ENCODE measurements around the gene VBP1. TPM values are rescaled to one million over a fixed set of nuclear protein-coding genes. Genes with fewer than 3 reads are reported as not detected.

The VBP1 gene
- polyA plus RNA-seq, 3 donors = 9.4 to 65.9 (median 61.1) TPM

DNA sequence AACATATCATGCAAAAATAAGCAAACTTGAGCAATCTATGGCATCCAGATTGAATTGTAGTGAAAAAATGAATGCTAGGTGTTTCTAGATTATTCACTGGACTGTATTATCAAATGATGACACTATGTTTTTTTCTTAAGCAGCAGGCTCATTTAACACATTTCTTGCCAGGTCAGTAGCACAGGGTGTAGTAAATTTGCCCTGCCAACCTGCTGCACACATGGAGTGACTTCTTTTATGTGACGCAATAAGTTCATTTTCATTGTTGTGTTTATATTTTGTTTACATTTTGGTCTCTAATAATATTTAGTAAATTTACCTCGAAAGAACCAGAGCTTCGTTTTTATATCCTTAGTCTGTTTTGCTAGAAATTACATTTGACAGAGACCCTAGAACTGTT, 9.5 kb downstream of the VBP1 start:
- H3K27me3 ChIP-seq (ENCODE audit: control insufficient read depth in 2 of 2, insufficient read depth in 2 of 2, low read length in 2 of 2) = no peaks in the 10 kb centered on the region
- no peaks in the 10 kb centered on the region for H3K9me3 ChIP-seq (replicated peaks in 1 of 2; ENCODE audit: control insufficient read depth in 1 of 2, insufficient read depth in 1 of 2, low read length in 2 of 2)
- Mint-ChIP-seq H3K27ac (no peak overlapping the region), H3K4me1 (peaks cover 3% of the 10 kb centered on the region), H3K4me3 (no peak overlapping the region), H3K9me3 (peaks cover 0 to 6% (median 2%) of the 10 kb centered on the region in 7 donors), H3K36me3 (peaks cover 52 to 66% of the 10 kb centered on the region in 2 donors), H3K27me3 (ENCODE audit: low read depth in 3 of 3) (peaks cover 0 to 4% (median 0%) of the 10 kb centered on the region in 3 donors)
- H3K27ac ChIP-seq (ENCODE audit: low read depth in 1 of 2, low read length in 2 of 2) = no peak overlapping the region
- no peak for DNase-seq
- H3K79me2 ChIP-seq (ENCODE audit: insufficient read depth, low read length) = peaks cover 12% of the 10 kb centered on the region
- H3K4me2 ChIP-seq (replicated peaks; ENCODE audit: extremely low read depth, low read length, poor library complexity, severe bottlenecking) = no peak overlapping the region
- H3K4me3 ChIP-seq (replicated peaks in 1 of 3; ENCODE audit: low read depth in 2 of 3, low read length in 3 of 3) = no peak overlapping the region
- WGBS (ENCODE audit: insufficient coverage) = no CpG with 5 or more reads among the region's 3 CpGs
- H4K20me1 ChIP-seq (ENCODE audit: insufficient read depth, low read length) = no peaks in the 10 kb centered on the region
- H2AFZ ChIP-seq (ENCODE audit: insufficient read depth, low read depth, low read length, poor library complexity, severe bottlenecking) = no peak overlapping the region
- no peak for TF ChIP-seq CTCF (IDR thresholded peaks at IDR 0.05)
- H3K36me3 ChIP-seq (replicated peaks in 1 of 2; ENCODE audit: control insufficient read depth in 1 of 2, insufficient read depth in 2 of 2, low read length in 2 of 2) = peaks cover 34 to 69% of the 10 kb centered on the region in 2 donors
- no peak overlapping the region for H3K9ac ChIP-seq (ENCODE audit: insufficient read depth, low read length, poor library complexity, severe bottlenecking)
- no peaks in the 10 kb centered on the region for H3K4me1 ChIP-seq (ENCODE audit: control insufficient read depth in 1 of 2, insufficient read depth in 2 of 2, low read length in 2 of 2)
- intact Hi-C loops (cut with micrococcal nuclease) = no loop called here

DNA sequence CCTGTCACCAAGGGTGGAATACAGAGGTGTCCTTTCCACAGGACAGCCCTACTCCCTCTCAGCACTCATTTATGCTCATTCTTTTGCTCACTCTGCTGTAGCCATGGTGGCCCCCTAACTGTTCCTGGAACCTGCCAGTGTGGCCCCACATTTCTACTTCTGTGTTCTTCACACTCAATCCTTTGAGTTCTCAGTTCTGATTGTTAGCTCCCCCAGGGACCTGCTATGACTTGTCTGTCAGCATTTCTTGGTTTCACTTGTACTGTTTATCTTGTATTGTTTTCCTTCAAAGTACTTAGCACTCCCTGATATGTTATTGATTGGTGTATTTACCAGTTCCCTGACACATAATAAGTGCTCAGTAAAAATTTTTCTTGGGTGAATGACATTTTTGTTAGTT, 14.9 kb downstream of the VBP1 start:
- Histone ChIP-seq H3K27me3 (ENCODE audit: control insufficient read depth in 2 of 2, insufficient read depth in 2 of 2, low read length in 2 of 2) (no peaks in the 10 kb centered on the region), H3K4me3 (replicated peaks in 1 of 3; ENCODE audit: low read depth in 2 of 3, low read length in 3 of 3) (no peak overlapping the region), H3K9ac (ENCODE audit: insufficient read depth, low read length, poor library complexity, severe bottlenecking) (no peak overlapping the region), H3K27ac (ENCODE audit: low read depth in 1 of 2, low read length in 2 of 2) (no peak overlapping the region), H3K36me3 (replicated peaks in 1 of 2; ENCODE audit: control insufficient read depth in 1 of 2, insufficient read depth in 2 of 2, low read length in 2 of 2) (peaks cover 36 to 81% of the 10 kb centered on the region in 2 donors), H3K4me1 (ENCODE audit: control insufficient read depth in 1 of 2, insufficient read depth in 2 of 2, low read length in 2 of 2) (no peaks in the 10 kb centered on the region), H3K4me2 (replicated peaks; ENCODE audit: extremely low read depth, low read length, poor library complexity, severe bottlenecking) (no peak overlapping the region), H2AFZ (ENCODE audit: insufficient read depth, low read depth, low read length, poor library complexity, severe bottlenecking) (no peak overlapping the region), H4K20me1 (ENCODE audit: insufficient read depth, low read length) (no peaks in the 10 kb centered on the region), H3K79me2 (ENCODE audit: insufficient read depth, low read length) (no peaks in the 10 kb centered on the region), H3K9me3 (replicated peaks in 1 of 2; ENCODE audit: control insufficient read depth in 1 of 2, insufficient read depth in 1 of 2, low read length in 2 of 2) (no peaks in the 10 kb centered on the region)
- no peak for DNase-seq
- Mint-ChIP-seq H3K36me3 (peaks cover 39 to 42% of the 10 kb centered on the region in 2 donors), H3K9me3 (no peaks in the 10 kb centered on the region), H3K4me3 (no peak overlapping the region), H3K4me1 (peaks cover 3% of the 10 kb centered on the region), H3K27me3 (ENCODE audit: low read depth in 3 of 3) (peaks cover 0 to 5% (median 0%) of the 10 kb centered on the region in 3 donors), H3K27ac (peak overlapping the region in 3 of 7 donors; percentile 4 to 75 (median 45))
- TF ChIP-seq CTCF (IDR thresholded peaks at IDR 0.05) = no peak
- intact Hi-C loops (cut with micrococcal nuclease) = no loop called here
